NCI-H226 (cell line): ENCODE data around the gene DPP10.
"Not testable (repeated sequence)": the region's sequence is repeated elsewhere in the genome, so short reads cannot be mapped to it uniquely, and the experiment has no call there.

Experiments
- DNase-seq: peaks from one replicate; pipeline ENCODE4 v3.0.0-alpha.2; 2015

Gene DPP10

DNA sequence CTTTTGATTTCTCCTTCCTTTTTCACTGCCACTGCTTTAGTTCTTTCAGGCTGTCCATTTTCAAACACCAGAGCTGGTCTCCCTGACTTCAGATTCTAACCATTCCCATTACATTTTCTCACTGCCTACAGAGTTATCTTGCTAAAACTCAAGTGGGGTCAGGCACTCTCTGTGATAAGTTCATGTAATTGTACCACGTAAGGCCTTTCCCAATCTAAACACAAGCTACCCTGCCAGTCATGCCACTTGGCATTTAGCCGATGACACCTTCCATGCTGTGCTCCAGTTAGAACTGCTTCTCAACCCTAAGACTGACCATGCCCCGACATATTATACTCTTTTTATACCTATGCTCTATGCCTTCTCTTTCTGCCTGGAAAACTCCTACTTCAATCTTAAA lies 592.4 kb downstream of the DPP10 start:
- no peak for DNase-seq

GRCh38 chr2:115036818-115037217 lies 594.4 kb downstream of the DPP10 start:
- DNase-seq, result no peak

- DNase-seq, result no peak
Measured at GRCh38 chr2:115057473-115057872, 615.0 kb downstream of the DPP10 start.

GRCh38 chr2:115070002-115070401 lies 627.6 kb downstream of the DPP10 start:
- no peak for DNase-seq

DNA sequence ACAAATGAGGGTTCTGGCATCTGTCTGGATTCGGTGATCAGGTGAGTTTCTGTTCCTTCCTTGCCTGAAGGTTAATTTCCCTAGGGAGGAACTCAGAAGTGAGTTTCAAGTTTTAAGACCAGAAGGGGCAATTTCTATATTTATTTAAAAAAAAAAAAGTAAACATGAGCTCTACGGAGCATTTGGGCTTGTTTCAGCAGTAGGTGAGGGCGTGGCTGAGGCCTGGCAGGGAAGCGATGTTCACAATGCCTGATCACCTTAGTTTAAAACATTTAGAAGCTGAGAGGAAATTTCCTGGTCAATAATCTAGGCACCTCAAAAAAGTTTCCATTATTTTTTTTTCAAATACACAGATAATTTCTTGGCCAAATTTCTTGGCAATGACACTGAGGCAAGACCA lies 629.1 kb downstream of the DPP10 start:
- DNase-seq, result no peak

DNA sequence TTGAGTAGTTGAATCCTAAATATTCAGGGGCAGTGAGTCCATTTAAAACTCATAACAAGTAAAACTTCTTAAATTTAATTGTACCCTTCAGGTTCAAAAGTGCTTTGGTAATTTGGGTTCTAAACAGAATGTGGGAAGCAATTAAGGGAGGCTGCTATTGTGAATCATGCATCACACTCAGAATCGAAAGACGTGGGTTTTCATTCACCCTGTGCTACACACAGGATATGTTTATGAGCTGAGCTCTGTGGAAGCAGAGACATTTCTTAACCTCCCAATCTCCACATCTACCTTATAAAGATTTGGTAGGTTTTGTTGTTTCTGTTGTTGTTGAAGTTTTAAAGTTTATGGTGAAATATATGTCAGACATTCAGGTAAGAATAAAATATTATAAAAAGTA lies 633.4 kb downstream of the DPP10 start:
- no peak for DNase-seq

- no peak for DNase-seq
Measured at GRCh38 chr2:115077626-115078025, 635.2 kb downstream of the DPP10 start.

DNA sequence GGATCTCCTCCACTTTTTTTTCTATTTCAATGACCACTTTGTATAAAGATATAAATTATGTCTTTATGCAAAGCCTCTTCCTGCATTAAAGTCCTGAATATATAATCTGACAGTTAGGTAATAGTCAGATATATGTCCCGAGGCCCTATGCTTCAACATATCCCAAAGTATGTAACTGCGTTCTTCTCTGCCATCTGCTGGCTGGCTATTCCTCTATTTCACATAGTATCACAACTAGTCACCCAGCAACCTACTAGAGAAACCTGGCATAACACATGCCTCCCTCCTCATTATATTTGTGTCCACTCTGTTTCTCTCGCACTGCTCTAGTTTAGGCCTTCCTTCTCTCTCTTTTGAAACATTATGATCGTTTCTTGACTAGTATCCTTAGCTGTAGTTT lies 640.8 kb downstream of the DPP10 start:
- DNase-seq, result no peak

GRCh38 chr2:115083711-115084110 lies 641.3 kb downstream of the DPP10 start:
- no peak for DNase-seq

DNA sequence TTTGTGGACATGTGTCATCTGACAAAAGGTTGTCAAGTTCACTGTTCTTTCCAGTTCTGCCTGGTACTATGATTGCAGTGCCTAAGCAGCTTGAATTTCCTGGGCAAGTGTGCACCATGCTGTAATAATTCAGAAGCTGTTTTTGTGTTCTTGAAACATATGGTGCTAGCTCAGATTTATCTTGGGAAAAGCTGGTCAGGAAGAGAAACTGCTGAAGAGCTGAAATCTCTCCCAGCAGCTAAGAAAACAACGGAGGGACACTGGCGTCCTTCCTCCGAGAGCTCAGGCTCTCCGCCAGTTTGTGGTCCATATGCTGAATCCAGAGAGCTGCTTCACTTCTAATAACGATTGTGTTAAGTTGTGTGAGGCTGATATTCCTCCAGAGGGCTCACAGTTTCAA lies 642.0 kb downstream of the DPP10 start:
- DNase-seq, result no peak

DNA sequence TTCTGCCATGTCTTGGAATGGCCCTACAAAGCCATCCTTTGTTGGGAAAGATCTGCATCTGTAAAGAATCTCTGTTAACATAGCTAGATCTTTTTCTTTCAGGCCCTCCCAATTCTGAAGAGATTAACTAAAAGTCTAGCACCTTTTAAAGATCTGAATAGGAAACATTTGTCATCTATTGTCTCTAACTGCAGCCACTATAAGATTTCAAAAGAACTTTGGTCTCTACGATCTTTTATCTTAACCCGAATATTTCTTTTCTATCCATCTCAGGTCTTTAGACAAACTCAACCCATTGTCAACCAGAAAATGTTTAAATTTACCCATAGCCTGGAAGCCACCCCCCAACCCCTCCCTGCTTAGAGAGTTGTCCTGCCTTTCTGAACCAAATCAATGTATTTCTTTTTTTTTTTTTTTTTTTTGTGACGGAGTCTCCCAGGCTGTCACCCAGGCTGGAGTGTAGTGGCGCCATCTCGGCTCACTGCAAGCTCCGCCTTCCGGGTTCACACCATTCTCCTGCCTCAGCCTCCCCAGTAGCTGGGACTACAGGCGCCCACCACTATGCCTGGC lies 643.7 kb downstream of the DPP10 start:
- DNase-seq, result not testable (repeated sequence)

DNA sequence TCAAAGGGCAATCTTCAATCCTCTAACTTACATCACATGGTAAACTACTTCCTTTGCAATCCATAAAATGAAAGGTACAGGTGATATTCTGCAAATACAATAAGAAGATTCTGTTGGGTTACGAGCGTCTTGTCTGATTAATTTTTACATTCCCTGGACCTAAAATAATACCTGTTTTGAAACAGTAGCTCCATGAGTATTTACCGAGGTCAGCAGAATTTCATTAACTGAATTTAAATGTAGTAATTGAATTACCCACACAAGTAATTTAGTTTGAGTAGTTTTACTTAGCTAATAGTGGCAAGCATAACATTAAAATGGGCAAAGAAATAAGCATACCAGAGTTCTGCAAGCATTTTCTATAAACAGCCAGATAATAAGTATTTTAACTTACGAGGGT lies 652.0 kb downstream of the DPP10 start:
- DNase-seq, result no peak

- no peak for DNase-seq
Measured at GRCh38 chr2:115105966-115106365, 663.5 kb downstream of the DPP10 start.

- no peak for DNase-seq
Measured at GRCh38 chr2:115115135-115115534, 672.7 kb downstream of the DPP10 start.

DNA sequence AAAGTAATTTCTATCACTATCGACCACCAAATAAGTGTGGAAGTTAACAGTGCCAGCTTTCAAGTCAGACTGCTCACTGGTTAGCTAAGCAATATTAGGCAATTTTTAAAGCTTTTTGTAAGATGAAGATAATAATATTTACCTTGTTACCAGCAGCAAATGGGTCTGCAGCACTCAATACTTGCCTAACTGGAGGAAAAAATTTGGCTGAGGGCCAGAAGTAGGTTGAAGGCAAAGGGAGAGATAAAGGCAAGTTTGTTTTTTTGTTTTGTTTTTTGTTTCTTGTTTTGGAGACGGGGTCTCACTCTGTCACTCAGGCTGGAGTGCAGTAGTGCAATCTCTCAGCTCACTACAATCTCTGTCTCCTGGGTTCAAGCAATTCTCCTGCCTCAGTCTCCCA lies 675.9 kb downstream of the DPP10 start:
- no peak for DNase-seq

DNA sequence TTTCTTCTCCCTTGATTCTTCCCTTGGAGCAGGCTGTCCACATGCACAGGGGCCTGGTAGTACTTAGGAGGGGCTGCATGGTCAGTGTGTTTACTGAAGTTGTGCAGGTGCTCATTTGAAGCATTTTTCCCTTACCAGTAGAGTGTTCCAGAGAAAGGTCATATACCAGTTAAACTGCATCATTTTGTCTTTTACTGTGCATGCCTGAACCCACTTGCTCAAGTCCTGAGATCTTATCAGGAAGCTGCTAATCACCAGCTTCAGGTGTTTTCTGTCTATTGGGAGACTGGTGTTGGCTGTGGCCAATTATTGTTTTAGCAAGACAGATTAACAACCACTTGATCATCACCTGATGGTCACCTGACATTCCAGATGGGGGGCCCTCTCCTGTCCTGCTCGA lies 676.6 kb downstream of the DPP10 start:
- DNase-seq, result no peak

GRCh38 chr2:115122701-115123100 lies 680.3 kb downstream of the DPP10 start:
- DNase-seq, result no peak

DNA sequence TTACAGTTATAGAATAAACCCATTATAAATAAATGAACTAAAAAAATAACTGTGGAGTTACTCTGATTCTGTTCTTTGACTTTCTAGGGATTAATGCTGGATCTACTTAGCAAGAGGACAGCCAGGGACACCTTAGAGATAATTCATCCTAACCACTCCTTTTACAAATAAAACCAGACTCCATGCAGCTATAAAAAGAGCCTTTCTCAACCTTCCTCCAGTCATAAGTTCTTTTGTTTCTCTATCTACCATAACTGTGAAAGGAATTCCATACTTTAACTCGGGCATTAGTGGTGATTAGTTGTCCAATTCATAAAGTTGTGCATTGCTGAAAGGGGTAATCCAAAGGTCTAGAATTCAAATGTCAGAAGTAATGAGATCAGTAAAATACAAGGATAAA lies 682.4 kb downstream of the DPP10 start:
- DNase-seq, result no peak

- DNase-seq, result no peak
Measured at GRCh38 chr2:115129536-115129935, 687.1 kb downstream of the DPP10 start.

GRCh38 chr2:115160531-115161080 lies 718.2 kb downstream of the DPP10 start:
- DNase-seq, result no peak

DNA sequence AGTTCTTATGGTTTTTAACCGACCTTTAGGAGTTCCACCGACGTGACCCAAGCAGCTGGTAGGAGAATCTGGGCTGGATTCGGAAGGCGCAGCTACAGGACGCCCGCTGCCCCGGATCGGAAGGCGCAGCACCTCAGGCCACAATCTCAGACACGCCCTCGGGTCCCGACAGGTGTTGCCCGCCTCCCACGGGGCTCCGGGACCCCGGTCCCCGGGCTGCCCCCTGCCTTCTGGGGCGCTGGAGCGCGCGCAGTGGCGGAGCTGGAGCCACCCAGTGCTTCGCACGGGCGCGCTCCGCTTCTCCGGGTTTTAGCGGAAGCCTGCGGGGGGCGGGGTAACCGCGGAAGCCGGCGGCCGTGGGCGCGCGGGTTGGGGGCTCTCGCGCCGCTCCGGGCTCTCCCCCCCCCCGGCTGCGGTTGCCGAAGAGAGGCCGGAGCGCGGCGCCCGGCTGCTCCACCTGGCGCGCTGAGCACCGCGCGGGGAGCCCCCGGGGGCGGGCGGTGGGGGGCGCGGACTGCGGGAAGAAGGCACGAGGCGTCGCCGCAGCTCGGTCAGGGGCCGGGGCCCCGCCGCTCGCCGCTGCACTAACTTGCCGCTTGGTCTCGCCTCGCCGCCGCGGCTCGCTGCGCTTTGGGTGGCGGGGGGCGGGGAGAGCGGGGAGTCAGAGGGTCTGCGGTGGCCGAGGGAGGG lies 718.8 kb downstream of the DPP10 start:
- DNase-seq, result peak; percentile 58

DNA sequence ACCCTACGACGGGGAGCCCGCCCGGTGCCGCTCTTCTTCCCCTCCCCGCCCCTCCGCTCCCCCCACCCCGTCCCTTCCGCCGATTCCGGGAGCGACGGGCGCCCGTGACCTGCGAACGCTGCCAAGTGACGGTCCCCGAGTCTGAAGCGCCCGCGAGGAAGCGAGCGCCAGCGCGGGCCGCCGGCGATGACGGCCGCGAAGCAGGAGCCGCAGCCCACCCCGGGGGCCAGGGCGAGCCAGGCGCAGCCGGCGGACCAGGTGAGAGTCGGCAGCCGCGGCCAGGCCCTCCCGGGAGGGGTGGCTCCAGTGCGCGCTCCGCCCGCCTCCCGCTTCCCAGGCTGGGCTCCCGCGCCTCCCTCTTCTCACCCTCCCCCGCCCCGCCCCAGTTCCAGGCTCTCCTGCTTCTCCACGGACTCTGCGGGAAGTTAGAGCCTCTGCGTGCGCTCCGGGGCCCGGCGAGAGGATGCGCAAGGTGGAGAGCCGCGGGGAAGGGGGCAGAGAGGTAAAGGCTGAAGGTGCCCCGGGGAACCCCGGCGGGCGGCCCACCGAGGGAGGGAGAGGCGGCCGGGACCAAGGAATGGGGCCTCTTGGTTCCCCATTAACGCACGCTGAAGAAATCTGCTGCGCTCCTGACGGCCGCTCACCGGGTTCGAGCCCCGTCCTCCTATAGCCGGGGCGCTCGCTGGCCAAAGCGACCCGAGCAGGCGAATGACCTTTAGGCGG lies 719.5 kb downstream of the DPP10 start:
- DNase-seq, result peak; percentile 68

DNA sequence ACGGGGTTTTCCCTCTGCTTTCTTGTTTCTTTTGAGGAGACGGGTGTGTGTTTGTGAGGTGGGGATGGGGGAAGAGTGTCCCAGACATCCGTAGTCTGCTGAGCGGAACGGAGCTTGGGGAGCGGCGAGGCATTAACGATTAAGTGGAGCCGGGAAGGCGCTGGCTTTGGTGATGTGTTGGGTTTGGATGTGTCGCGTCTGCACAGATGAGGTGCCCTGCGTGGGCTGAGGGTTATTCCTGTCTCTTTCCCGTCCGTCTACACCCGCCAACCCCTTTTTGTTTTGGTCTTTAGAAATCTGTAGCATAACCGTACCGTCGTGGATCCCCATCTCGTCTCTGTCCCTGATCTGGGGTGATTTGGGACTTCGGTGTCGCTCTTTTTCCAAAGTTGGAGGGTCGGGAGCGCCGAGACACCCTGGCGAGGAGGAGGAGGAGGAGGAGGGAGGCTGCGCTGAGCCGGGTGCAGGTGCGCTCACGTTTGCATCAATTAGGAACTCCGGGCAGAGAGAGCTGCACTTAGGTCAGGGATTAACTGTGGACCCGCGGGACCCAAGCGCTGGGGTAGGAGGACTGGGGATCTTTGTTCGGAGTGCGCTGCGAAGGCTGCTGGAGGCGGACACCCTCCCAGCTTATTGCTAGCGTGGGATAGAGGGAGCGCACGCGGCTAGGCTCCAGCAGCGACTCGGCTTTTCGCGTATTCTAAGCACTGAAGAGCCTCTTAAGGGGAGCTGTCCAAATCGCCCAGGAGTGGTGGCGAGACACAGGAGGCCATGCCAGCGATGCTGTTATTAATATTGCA lies 720.3 kb downstream of the DPP10 start:
- no peak for DNase-seq
